ENCODE results near the gene ACP5.
A peak's percentile ranks its signal among the peaks of the same experiment; 100 is the strongest.

ACP5 gene

DNA sequence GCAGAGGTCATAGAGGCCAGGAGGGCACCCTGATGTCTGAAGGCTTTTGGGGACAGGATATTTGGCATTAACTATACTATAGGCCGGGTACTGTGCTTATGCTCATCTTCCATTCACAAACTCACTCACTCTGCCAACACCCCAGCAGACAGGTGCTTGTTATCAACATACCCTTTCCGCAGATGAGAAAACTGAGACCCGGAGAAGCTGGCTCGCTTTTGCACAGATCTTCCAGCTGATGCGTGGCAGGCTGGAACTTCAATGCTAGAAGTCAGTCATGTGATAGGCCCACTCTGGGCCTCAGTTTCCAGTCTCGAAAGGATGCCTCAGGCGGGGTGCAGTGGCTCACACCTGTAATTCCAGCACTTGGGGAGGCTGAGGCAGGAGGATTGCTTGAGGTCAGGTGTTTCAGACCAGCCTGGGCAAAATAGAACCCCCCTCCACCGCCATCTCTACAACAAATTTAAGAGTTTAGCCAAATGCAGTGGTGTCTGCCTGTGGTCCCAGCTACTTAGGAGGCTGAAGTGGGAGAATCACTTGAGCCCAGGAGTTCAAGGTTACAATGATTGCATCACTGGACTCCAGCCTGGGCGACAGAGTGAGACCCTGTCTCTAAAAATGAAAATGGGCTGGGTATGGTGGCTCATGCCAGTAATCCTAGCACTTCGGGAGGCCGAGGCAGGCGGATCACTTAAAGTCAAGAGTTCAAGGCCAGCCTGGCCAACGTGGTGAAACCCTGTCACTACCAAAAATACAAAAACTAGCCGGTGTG is 29.3 kb downstream of the ACP5 start:
- no peak for DNase-seq

DNA sequence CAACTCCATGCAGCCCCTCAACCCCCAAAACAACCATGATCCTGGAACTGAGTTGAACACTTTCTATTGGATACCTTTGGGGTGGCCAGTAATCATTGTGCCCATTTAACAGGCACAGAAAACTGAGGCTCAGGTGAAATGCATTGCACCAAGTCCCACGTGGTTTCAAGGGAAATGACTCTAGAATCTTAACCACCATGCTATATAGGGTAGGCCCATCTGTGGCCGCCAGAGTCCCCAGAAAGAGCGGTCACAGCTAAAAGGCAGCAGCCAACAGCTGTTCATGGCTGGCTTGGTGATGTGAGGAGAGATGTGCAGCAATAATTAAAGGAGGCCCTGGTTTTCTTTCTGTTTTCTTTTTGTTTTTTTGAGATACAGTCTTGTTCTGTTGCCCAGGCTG is 36.2 kb downstream of the ACP5 start:
- DNase-seq, result no peak

DNA sequence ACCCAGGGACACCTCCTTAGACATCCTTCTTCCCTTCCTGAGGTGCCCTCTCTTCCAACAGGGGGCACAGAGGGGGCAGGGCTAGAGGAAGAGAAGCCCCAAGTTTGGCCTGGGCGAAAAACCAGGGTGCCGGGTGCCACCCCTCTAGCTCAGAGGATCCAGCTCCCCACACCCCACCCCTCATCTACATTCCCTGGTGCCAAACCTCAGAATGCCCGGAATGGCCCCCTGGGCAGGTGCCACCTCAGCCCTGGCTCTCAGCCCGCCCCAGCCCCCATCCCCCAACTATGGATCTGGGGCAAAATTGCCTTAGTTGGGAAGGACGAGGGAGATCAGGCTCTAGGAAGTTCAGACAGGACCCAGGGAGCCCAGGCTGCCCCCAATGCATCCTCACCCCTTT is 36.8 kb downstream of the ACP5 start:
- no peak for DNase-seq

DNA sequence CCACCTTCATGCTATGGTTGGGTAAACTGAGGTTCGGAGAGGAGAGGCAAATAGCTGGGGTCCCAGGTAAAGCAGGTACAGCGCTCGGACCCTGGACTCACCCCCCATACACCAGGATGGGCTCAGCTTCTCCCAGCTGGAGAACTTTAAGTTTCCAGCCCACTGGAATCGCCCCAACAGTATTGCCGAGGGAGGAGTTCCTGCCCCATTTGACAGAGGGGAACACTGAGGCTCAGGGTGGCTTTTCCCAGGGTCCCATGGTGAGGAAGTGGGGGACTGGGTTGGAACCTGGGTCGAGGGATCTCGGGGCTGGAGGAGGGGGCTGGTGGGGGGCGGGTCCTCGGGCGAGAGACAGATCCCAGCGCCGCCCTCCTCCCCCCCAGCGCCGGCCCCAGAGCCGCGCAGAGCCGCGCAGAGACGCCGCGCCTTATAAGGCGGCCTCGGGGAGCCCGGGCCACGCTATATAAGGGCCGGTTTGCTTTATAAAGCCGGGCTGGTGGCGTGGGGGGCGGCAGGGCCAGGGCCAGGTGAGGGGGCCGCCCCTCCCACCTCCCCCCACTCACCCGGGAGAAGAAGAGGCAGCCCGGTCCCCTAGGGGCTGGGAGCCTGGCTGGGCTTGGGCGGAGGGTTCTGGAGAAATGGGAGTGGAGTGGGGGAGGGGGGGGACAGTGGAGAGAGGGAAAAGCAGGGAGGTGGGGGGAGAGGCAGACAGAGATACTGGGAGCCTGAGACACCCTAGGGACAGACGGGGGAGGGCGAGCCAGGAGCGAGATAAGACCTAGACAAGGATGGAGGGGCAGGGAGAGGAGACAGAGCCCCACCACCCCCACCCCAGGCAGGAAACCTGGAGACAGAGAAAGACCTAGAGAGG is 37.7 kb downstream of the ACP5 start:
- DNase-seq, result no peak

DNA sequence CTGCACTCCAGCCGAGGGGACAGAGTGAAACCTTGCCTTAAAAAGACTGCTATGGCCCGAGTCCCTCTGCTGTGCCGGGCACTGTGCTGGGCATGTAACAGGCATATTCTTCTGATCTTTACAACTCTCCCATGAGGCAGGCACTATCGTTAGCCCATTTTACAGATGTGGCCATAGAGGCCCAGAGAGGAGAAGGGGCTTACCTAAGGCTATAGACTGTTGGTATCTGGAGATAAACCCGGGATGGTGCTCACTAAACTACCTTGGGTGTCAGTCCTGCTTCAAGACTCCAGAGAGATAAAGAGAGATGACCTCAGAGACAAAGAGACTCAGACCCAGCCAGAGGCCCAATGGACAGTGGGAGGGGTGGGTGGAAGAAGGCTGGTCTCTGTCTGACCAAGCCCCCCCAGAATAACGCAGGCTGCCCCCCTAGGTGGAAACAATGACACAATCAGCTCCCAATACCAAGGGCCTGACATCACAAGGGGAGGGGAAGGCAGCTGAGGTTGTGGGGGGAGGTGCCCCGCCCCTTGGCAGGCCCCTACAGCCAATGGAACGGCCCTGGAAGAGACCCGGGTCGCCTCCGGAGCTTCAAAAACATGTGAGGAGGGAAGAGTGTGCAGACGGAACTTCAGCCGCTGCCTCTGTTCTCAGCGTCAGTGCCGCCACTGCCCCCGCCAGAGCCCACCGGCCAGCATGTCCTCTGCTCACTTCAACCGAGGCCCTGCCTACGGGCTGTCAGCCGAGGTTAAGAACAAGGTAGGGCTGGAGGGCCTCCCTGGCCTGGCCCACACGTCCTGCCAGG is 39.0 kb downstream of the ACP5 start, which contains the start of gene CNN1:
TSS of gene CNN1 (plus strand) at position 620 of the 805 bp plus-strand sequence. CDS start at position 697, 77 bp downstream.
- no peak for DNase-seq

DNA sequence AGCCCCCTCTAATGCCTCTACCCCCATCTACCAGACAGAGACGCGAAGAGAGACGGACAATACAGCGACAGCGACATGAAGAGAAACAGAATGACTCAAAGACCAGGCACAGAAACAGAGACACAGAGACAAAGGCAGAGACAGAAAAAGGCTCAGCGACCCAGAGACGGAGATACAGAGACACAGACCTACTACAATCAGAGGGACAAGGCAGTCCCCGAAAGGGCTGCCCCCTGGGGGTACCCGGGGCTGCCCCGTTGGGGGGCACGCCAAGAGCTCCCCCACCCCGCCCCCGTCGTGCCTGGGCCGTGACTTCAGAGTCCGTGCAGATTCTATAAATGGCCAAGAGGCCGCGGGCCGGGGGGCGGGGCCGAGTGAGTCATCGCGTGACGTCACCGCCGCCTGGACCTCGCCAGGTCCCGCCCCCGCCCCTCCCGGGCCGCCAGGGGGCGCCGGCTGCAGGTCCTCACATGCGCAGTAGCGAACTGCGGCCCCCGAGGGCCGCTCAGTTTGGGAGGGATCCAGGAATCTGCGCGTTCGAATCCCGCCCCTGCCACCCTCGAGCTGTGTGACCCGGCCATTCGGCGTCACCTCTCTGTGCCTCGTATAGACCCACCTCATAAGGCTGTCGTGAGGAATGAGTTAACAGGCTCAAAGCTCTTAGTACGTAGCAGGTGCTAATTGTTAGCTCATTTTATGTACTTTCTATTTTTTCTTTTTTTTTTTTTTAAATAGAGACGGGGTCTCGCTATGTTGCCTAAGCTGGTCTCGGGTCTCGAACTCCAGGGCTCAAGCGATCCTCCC is 41.5 kb downstream of the ACP5 start:
- no peak for DNase-seq

DNA sequence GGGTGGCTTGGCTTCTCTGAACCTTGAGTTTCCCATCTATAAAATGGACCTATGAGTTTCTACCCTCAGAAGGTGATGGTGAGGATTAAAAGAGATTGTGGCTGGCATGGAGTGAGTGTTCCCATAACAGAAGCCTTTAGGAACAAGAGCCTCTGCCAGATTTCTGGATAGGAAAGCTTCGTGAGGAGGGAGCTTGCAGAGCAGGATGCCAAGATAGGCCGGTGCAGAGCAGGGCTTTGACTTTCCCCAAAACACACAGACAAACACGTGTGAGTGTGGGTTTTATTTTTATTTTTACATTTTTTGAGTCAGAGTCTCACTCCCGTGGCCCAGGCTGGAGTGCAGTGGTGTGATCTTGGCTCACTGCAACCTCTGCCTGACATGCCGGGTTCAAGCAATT is 42.5 kb downstream of the ACP5 start:
- DNase-seq, result no peak

DNA sequence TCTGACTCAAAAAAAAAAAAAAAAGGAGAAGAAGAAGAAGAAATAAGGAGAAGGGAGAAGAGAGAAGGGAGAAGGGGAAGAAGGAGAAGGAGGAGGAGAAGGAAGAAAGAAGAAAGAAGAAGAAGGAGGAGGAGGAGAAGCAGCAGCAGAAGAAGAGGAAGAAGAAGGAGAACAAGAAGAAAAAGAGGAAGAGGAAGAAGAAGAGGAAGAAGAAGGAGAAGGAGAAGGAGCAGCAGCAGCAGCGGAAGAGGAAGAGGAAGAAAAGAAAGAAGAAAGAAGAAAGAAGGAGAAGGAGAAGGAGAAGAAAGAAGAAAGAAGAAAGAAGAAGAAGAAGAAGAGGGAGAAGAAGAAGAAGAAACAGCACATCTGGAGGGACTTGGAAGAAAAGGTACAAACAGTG is 42.9 kb downstream of the ACP5 start:
- DNase-seq, result no peak

DNA sequence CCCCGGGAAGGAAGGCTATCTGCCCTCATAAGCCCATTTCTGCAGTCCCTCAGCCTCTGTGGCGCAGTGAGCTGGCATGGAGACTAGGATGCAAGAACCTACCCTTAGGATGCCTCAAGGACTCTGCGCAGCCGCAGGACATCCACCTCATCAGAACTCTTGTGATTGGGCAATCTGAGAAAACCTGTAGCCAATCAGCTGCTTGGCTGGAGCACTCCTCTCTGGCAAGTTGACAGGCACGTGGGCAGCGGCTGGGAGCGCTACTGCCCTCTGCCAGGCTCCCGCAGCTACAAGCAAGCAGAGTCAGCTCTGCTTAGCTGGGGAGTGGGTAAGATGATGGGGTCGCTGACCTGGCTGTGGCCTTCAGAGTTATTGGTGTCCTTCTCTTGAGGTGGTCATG is 47.0 kb downstream of the ACP5 start:
- peak; percentile 19 for DNase-seq

DNA sequence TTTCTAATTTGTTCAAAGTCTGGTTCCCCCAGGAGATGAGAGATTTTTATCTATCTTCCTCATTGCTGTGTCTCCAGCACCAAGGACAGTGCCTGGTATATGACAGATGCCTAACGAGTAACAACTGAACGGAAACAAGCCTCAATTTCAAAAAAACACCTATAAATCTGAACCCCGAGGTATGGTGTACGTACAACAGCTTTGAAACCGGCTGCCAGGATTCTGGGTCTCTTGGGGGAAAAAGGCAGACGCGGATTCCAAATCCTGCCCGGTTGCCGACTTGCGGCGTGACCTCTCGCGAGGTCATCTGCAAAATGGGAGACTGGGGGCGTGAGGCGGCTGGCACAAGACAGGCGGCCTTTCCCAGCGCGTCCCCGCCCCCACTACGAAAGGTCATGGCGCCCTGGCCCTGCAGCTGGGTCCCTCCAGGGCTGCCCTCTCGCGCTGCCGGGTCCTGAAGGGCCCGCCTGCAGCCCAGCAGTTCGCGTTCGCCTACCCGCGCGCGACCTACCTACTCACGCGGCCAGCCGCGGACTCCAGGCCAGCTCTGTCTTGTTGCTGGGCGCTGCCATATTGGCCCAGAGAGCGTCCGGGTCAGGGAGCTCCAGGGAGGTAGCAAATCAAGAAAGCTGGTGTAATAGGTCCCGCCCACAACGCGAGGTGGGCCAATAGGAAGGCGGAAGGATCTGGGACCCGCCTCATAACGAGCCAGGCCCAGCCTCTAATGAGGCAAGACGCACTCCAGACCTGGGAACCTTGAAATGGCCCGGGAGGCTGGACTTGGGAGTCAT is 48.7 kb downstream of the ACP5 start, which contains the start of gene ECSIT:
TSS of gene ECSIT (minus strand) at position 584 of the 791 bp plus-strand sequence. CDS start 9,964 bp downstream, outside the sequence.
- DNase-seq, result peak; percentile 97

Measured in NCI-H1417 treated with DMSO at 0.1 percent for 48 hours (cell line).